Breast epithelium (tissue), 3 donors: ENCODE measurements around the gene MEF2C.

Source experiments
- CTCF ChIP-seq, 3 donors: fragments of 450-650 bp; IDR thresholded peaks; one replicate each; pipeline ENCODE4 v1.5.1; 2016 to 2017; ENCODE audit warnings: antibody characterized with exemption in 3 of 3, mild to moderate bottlenecking in 3 of 3, moderate library complexity in 3 of 3
- POLR2AphosphoS5 ChIP-seq, 3 donors: sonication (generic); formaldehyde crosslinking; IDR thresholded peaks; one replicate each; pipeline ENCODE4 v1.6.1; 2017; ENCODE audit warnings: antibody characterized with exemption in 3 of 3

- TF ChIP-seq CTCF (IDR thresholded peaks at IDR 0.05) (no peak), POLR2AphosphoS5 (IDR thresholded peaks at IDR 0.05) (no peak)
Measured at GRCh38 chr5:88687373-88687911, 195.5 kb downstream of the MEF2C start.
